GM13976 (cell line): Measurements from ENCODE around the gene NGEF.

Source experiments
- DNase-seq: peaks from one replicate; pipeline ENCODE4 v3.0.0; 2012; ENCODE audit warnings: low spot score
- CTCF ChIP-seq: IDR thresholded peaks from 2 replicates; pipeline ENCODE4 v1.5.1; 2012; ENCODE audit warnings: borderline replicate concordance, mild to moderate bottlenecking; ENCODE audit not compliant: insufficient read depth; ENCODE audit errors: extremely low read depth, missing control alignments, control extremely low read depth
- in situ Hi-C: fragments of 300-500 bp; cut with MboI; formaldehyde crosslinking; loops from one replicate; pipeline ENCODE4 v1.12.0; 2022; ENCODE audit warnings: low sequenced_read_pairs, mixed read lengths, inconsistent platforms; ENCODE audit not compliant: unreplicated experiment

NGEF gene

GRCh38 chr2:233015019-233015645, 2.1 kb upstream of the NGEF start:
- no peak for TF ChIP-seq CTCF
- in situ Hi-C loops, result no loop called here
- DNase-seq, result no peak

- TF ChIP-seq CTCF, result no peak
- in situ Hi-C loops, result no loop called here
- no peak for DNase-seq
These were observed 594 bp upstream of the NGEF start for GRCh38 chr2:233013650-233014049.

GRCh38 chr2:233012301-233012971, 620 bp downstream of the NGEF start:
- TF ChIP-seq CTCF, result no peak
- in situ Hi-C loops, result no loop called here

GRCh38 chr2:233011702-233012131, 1.3 kb downstream of the NGEF start:
- DNase-seq, result no peak
- TF ChIP-seq CTCF, result no peak
- in situ Hi-C loops, result no loop called here

More at GRCh38 chr2:233012301-233012971, 620 bp downstream of the NGEF start:
- no peak for DNase-seq

- no peak for DNase-seq
- TF ChIP-seq CTCF, result no peak
- in situ Hi-C loops, result no loop called here
These were observed 1.8 kb downstream of the NGEF start for GRCh38 chr2:233011268-233011650.

- in situ Hi-C loops, result no loop called here
- TF ChIP-seq CTCF, result no peak
- no peak for DNase-seq
These were observed 2.3 kb downstream of the NGEF start for GRCh38 chr2:233010569-233011267.
